ENCODE measurements around the gene CLDN18.

Gene CLDN18

DNA sequence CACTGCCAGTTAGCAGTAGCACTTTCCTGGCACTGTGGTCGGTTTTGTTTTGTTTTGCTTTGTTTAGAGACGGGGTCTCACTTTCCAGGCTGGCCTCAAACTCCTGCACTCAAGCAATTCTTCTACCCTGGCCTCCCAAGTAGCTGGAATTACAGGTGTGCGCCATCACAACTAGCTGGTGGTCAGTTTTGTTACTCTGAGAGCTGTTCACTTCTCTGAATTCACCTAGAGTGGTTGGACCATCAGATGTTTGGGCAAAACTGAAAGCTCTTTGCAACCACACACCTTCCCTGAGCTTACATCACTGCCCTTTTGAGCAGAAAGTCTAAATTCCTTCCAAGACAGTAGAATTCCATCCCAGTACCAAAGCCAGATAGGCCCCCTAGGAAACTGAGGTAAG lies 22.6 kb downstream of the CLDN18 start:
- Histone ChIP-seq H4K20me1 (ENCODE audit: insufficient read depth) (no peaks in the 10 kb centered on the region), H3K36me3 (ENCODE audit: insufficient read depth) (no peaks in the 10 kb centered on the region), H3K27ac (no peak overlapping the region), H3K4me2 (no peak overlapping the region), H3K4me1 (ENCODE audit: low read depth, poor library complexity, severe bottlenecking) (no peaks in the 10 kb centered on the region), H2AFZ (ENCODE audit: low read depth) (no peak overlapping the region), H3K79me2 (ENCODE audit: insufficient read depth, low read depth) (no peaks in the 10 kb centered on the region), H3K4me3 (IDR thresholded peaks at IDR 0.05; ENCODE audit: insufficient read depth, low read depth, low read length) (no peak overlapping the region), H3K27me3 (ENCODE audit: insufficient read depth, low read depth) (no peaks in the 10 kb centered on the region), H3K9ac (no peak overlapping the region)
- TF ChIP-seq, protein P1, sequence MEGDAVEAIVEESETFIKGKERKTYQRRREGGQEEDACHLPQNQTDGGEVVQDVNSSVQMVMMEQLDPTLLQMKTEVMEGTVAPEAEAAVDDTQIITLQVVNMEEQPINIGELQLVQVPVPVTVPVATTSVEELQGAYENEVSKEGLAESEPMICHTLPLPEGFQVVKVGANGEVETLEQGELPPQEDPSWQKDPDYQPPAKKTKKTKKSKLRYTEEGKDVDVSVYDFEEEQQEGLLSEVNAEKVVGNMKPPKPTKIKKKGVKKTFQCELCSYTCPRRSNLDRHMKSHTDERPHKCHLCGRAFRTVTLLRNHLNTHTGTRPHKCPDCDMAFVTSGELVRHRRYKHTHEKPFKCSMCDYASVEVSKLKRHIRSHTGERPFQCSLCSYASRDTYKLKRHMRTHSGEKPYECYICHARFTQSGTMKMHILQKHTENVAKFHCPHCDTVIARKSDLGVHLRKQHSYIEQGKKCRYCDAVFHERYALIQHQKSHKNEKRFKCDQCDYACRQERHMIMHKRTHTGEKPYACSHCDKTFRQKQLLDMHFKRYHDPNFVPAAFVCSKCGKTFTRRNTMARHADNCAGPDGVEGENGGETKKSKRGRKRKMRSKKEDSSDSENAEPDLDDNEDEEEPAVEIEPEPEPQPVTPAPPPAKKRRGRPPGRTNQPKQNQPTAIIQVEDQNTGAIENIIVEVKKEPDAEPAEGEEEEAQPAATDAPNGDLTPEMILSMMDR (conservative IDR thresholded peaks at IDR 0.05; ENCODE audit: low read depth, low read length), result no peak

GRCh38 chr3:138033202-138033691 lies 23.3 kb downstream of the CLDN18 start:
- TF ChIP-seq, protein P1 (conservative IDR thresholded peaks at IDR 0.05; ENCODE audit: low read depth, low read length), result no peak
- Histone ChIP-seq H3K27ac (no peak overlapping the region), H3K4me3 (IDR thresholded peaks at IDR 0.05; ENCODE audit: insufficient read depth, low read depth, low read length) (no peak overlapping the region), H3K79me2 (ENCODE audit: insufficient read depth, low read depth) (no peaks in the 10 kb centered on the region), H3K4me1 (ENCODE audit: low read depth, poor library complexity, severe bottlenecking) (no peaks in the 10 kb centered on the region), H3K4me2 (no peak overlapping the region), H2AFZ (ENCODE audit: low read depth) (no peak overlapping the region), H3K27me3 (ENCODE audit: insufficient read depth, low read depth) (no peaks in the 10 kb centered on the region), H4K20me1 (ENCODE audit: insufficient read depth) (no peaks in the 10 kb centered on the region), H3K9ac (no peak overlapping the region), H3K36me3 (ENCODE audit: insufficient read depth) (no peaks in the 10 kb centered on the region)

DNA sequence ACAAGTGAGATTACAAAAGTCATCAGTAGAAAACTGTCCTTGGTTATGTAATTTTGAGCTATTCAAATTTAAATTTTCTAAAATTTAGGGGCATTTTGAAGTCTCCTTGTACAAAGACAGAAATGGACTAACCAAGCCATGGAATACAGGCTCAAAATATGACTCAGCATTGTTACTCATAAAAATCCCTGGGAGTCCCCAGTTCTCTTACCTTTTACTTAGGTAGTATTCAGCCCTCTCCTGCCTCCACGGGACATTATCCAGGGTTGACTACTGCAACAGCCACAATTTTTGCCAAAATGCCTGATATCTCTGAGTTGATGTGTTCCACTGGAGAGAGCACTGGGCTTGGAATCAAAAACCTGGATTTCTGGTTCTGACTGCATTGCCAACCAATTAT lies 25.0 kb downstream of the CLDN18 start:
- H3K4me2 ChIP-seq, result no peak overlapping the region
- no peaks in the 10 kb centered on the region for H3K79me2 ChIP-seq (ENCODE audit: insufficient read depth, low read depth)
- H3K27me3 ChIP-seq (ENCODE audit: insufficient read depth, low read depth), result no peaks in the 10 kb centered on the region
- H4K20me1 ChIP-seq (ENCODE audit: insufficient read depth), result no peaks in the 10 kb centered on the region
- no peaks in the 10 kb centered on the region for H3K4me1 ChIP-seq (ENCODE audit: low read depth, poor library complexity, severe bottlenecking)
- TF ChIP-seq, protein P1 (conservative IDR thresholded peaks at IDR 0.05; ENCODE audit: low read depth, low read length), result no peak
- H3K36me3 ChIP-seq (ENCODE audit: insufficient read depth), result no peaks in the 10 kb centered on the region
- H3K4me3 ChIP-seq (IDR thresholded peaks at IDR 0.05; ENCODE audit: insufficient read depth, low read depth, low read length), result no peak overlapping the region
- no peak overlapping the region for H2AFZ ChIP-seq (ENCODE audit: low read depth)
- no peak overlapping the region for H3K27ac ChIP-seq
- no peak overlapping the region for H3K9ac ChIP-seq

DNA sequence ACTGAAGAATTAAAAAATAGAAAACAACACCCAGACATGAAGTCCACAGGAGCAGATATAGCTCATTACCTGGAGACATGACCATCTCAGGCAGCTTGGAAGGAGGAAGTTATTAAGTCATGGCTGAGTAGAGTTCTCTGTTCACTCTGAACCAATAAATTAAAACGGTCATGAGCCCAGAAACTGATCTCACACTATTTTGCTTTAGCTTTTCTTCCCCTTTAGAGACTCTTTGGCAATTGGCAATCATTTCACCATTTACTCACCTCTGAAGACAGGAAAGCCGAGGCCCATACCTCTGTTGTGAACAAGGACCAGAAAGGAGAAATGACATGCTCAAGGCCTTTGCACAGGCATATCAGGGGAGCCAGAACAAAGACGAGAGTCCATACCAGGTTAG lies 26.6 kb downstream of the CLDN18 start:
- TF ChIP-seq, protein P1 (conservative IDR thresholded peaks at IDR 0.05; ENCODE audit: low read depth, low read length), result no peak
- Histone ChIP-seq H3K36me3 (ENCODE audit: insufficient read depth) (no peaks in the 10 kb centered on the region), H3K27ac (no peak overlapping the region), H2AFZ (ENCODE audit: low read depth) (no peak overlapping the region), H3K9ac (no peak overlapping the region), H3K4me3 (IDR thresholded peaks at IDR 0.05; ENCODE audit: insufficient read depth, low read depth, low read length) (no peak overlapping the region), H3K4me1 (ENCODE audit: low read depth, poor library complexity, severe bottlenecking) (no peaks in the 10 kb centered on the region), H3K79me2 (ENCODE audit: insufficient read depth, low read depth) (no peaks in the 10 kb centered on the region), H3K27me3 (ENCODE audit: insufficient read depth, low read depth) (no peaks in the 10 kb centered on the region), H3K4me2 (no peak overlapping the region), H4K20me1 (ENCODE audit: insufficient read depth) (no peaks in the 10 kb centered on the region)
